Activated CD8-positive, alpha-beta memory T cell treated with anti-CD3 and anti-CD28 coated beads for 48 hours (primary cell): ENCODE data around the gene HGF.

ENCODE experiments used
- DNase-seq, 3 experiments: peaks; one replicate each; pipeline ENCODE4 v3.0.0-alpha.2; 2020; ENCODE audit warnings: low read depth in 2 of 3, low spot score in 2 of 3

HGF gene

DNA sequence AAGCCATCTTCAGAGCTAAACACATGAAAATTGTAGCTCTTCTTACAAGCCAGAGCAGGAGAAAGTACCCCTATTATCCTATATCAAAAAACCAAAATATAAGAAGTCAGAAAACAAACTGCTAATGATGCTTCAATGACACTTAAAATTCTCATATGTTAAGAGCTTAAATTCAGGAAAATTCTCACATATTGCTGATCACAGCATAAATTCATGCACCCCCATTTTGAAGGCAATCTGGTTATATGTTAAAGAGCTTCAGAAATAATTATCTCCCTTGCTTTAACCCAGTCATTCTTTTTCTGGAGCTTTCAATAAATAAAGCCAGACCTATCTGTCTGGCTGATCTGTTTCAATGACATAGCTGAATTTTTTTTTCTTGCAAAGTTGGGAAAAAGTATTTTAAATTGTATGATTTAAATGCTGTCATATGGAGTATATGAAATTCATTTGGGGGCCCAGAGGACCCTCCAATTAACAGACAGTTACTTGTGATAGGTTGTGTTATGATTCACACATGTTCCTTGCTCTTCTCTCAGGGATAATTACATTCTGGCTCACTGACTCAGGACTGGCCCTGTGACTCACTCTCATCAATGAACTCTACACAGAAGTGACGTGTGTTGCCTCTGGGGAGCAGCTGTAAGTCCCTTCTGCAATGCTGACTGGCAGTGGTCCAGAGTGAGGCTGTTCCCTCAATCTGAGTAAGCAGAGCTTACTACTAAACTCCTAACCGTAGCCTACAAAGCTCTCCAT lies 85.2 kb downstream of the HGF start:
- DNase-seq, result no peak

DNA sequence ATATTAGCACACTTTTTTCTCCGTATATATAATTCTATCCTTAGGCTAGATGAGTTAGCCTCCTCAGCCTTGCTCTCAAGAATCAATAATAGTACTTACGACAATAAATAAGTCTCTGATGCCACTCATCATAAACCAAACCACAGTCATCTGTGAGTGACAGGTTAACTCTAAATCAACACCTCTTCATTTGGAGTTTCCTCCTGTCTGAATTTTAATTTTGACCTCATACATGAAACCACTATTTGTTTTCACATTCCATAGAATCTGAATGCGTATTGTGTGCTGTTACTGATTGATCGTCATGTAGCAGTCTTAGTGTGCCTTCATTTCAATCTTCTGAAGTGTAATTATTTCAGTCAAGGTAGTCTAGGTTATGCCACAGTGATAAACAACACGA lies 85.8 kb downstream of the HGF start:
- no peak for DNase-seq

DNA sequence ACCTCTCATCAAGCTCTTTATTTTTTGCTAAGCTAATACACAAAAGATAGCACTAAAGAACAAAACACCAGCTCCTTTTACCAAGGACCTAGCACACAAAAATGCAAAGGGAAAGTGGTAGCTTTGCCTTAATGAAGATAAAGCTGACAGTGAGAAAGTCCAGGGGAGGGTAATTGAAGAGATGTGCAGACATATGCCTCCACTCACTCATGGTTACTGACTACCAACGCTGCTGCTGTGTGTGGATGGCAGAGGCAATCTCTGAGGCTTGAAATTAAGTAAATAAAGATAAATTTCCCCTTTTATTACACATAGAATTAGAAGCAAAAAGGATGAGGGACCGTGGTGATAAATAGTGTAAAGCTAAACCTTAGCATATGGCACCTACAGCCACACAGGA lies 87.0 kb downstream of the HGF start:
- no peak for DNase-seq

DNA sequence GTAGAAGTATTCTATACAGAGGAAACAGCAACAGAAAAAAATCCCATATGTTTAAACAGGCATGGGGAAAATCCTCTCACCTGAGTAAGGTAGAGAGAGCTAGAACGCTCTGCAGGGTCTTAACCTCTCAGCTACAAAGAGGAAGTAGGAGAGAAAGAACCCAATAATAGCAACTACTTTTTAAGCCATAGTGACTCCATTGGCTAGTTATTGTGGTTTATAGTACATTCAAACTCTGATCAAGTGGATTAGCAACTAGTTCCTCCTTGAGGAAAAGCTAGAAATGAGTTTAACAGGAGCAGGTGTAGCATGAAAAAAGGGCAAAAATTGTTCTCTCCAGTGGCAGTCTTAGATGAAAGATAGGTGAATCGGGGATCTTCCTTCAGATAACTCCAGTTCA lies 89.7 kb downstream of the HGF start:
- no peak for DNase-seq

DNA sequence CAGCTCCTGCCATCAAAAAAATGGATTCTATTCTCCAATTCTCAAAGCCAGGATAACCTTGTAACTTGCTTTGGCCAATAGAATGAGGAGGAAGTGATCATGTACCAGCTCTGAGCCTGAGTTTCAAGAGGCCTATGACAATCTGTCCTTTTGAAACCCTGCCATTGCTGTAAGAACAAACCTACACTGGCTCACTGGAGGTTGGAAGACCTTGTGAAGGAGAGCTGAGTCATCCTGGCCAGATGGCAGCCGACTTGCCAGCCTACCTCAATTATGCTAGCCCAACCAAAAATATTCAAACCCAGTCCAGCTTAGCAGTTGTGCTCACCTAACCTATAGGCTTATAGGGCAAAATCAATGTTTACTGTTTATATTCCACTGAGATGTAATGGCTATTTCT lies 93.0 kb downstream of the HGF start:
- DNase-seq, result no peak

DNA sequence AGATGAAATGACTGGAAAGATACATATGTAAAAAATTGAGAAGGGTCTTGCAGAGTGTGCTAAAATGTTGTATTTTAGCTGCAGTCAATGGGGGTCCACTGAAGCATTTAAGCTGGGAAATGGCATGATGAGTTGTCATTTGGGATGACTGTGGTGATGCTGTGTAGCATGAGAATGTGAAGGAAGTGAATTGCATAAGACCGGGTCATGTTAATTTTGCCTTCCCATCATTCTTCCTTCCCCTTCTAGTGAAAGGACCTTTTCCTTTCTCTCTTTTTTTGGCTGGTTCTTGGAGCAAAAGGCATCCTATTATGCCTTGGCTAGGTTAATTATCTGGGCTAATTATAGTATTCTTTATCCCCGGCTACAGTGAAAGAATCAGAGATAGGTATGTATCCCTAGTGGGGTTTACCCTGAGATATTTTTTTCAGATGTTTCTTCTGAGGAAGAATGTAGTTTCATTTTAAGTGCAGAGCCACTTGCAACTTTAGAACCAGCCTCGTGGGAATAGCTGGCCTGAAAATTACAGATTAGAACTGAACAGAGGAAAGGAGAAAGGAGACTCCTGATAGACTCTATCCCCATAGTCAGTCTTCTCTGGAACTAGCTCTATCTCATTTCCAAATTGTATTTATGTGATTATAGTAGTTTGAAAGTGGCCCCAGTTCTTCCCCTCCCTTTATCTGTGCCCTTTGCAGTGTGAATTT lies 93.6 kb downstream of the HGF start:
- DNase-seq, result no peak

DNA sequence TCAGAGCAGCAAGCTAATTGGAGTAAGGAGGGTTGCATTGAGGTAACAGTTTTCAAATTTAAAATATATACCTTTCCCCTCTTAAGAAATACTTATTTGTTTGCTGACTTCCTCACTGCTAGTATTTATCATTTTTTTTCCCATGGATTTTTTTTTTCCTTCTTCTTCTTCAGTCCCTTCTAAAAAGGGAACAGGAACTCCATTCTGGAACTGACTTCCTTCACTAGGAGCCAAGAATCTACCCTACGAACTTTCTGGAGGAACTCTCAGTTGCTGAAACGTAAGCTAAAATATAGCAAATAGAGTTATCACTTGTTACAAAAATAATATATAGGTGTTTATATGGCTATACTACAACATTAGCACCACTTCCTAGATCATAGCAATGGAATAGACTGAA lies 95.4 kb downstream of the HGF start:
- DNase-seq, result no peak

DNA sequence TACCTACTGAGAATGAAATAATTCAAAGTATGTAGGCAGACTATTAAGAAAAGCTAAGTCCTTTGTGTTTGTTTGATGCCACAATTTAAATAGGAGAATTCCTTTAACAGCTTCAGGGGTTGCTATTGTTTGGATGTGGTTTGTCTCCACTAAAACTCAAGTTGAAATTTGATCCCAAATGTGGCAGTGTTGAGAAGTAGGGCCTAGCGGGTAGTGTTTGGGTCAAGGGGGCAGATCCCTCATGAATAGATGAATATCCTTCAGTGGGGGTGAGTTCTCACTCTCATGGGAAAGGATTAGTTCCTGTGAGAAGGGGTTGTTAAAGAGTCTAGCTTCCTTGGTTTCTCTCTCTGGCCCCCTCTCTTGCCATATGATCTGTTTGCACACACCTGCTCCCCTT lies 97.0 kb downstream of the HGF start:
- no peak for DNase-seq

DNA sequence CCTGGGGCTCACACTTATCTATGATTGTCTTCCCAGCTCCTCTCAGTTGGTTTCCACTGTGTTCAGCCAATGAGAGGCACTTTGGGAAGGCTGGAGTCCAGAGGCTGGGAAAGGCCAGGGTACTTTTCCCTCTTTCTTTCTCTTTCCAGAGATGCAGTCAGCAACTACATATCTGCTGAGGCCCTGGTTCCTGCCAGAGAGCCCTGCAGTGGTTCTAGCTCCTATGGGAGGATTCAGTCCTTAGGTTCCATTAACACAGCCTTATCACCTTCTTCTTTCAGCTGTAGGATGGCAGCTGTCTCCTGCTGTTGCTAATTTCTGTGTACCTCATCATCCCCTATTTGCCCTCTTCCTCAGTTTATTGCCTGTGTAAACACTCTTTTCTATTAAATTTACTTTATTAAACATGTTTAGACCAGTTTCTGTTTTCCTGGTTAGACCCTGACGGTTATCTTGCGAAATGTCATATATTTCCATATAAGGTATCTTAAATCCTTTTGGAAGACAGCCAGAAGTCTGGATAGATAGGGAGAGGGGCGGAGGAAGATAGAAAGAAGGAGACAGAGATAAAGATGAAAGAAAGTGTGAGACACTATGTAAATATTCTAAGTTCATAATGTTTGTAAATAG lies 100.3 kb downstream of the HGF start:
- DNase-seq, result no peak

DNA sequence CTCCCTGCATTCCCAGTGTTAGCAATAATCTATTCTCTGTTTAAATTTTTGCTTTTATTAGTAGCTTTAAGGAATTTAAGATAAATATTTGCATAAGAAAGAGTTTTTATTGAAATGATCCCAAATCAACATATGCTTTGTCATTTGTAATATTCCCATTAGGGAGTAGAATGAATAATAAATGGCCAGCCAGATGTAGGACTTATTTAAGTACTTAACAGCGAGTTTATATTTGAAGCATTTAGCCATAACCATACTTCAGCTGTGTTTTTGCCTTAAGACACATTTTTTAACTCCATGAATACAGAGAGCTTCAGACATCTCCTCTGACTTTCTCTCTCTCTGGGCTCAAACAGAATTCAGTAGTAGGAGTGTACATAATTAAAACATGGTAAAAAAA lies 103.6 kb downstream of the HGF start:
- DNase-seq, result no peak

DNA sequence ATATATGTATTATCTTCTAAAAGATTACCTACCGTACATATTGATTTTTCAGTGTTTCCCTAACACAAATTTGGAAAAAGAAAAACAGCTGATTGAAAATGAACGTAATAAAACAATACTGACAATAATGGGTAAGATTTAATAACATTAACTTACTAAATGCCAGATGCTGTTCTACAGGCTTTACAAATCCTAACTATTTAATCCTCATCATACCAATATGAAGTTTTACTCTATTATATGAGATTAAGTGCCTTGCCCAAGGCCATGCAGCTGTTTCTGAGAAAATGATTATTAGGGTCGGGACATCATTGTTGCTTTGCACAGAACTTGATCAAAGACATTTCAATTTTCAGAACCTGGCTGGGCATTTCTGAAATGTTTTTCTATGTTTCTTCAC lies 104.6 kb downstream of the HGF start:
- no peak for DNase-seq

DNA sequence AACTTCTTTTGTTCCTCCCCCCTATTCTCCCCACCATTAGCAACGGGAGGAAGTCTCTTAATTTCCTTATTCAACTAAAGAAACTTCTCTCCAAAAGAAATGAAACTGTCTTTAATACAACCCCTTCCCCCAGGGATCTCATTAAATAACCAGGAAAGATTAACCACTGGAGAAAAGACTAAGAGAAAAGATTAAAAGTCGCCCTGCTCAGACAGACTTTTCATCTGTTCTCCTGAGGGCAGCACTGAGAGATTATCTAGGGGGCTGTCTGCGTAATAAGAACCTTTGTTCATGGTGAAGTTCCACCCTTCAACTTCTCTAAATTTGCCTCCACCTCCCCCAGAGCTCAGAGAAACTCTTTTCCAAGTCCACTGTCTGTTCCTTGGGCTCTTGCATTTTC lies 105.5 kb downstream of the HGF start:
- no peak for DNase-seq

DNA sequence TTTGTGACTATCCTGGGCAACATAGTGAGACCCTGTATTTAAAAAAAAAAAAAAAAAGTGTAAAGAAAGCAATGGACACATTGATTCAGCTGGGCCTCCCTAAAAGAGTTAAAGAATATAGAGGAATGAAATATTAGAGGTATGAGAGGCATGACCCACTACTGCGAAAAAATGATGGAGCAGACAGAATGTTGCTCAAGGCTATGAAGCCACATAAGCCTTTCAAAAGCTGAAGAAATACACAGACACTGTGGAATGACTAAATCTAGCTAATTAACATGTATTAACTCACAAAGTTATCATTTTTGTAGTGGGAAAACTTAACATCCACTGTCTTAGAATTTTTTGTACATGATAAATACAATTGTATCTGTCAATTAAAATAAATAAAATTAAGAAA lies 107.3 kb downstream of the HGF start:
- DNase-seq, result no peak

DNA sequence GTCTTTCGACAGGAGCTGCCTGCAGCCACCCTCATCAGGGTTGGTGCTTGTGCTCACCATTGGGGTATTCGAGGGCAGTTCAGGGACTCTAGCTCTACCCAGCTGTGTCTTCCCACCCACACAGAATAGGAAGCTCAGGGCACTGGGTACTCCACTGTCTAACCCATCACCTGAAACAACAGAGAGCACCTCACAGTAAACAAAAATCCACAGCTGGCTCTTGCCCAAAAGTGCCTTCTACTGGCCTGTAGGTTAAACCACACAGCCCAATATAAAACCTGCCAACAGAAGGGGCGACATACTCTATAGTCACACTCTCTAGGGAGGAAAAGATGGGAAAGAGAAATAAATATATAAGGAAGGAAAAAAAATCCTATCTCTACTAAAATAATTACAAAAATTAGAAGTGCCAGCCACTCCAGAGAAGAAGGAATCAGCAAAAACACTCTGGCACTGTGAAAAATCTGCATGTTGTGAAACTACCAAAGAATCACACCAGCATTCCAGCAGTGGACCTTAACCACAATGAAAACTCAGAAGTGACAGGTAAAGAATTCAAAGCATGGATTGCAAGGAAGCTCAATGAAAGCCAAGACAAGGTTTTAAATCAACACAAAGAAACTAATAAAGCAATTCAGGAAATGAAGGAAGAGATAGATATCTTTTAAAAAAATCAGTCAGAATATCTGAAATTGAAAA lies 110.0 kb downstream of the HGF start:
- DNase-seq, result no peak

DNA sequence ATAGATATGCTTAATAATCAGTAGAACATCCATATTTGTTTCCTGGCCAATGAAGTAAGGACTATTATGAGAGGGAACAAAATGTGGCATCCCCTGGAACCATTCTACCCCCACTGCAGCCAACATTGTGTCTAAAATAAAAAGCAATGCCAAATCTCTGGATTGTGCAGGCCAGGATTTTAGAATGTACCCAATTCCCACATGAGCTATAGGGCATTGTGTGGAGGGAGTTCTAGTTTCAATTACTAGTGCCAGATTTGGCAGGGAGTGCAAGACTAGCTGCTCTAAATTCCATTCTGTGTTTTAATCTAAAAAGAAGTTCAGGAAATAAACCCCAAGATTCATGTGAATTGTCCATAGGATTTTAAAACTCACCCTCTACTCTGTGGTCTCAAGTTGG lies 112.3 kb downstream of the HGF start:
- no peak for DNase-seq

DNA sequence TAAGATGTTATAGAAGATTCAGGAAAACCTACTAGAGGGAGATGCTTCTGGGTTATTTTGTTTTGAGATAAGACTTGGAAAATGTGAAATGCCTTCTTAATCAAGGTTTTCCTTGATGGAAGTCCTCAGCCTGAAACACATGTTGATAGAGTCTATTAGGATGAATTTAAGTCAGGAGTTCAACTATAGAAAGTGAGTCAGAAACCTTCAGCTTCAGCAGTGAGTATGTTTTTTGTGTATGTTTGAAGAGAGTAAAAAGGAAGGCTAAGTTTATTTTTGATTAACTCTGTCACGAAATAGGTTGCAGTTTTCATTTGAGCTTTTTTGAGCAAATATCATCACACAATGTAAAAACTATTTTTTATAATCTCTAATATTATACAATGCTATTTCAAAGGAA lies 114.6 kb downstream of the HGF start:
- no peak for DNase-seq

DNA sequence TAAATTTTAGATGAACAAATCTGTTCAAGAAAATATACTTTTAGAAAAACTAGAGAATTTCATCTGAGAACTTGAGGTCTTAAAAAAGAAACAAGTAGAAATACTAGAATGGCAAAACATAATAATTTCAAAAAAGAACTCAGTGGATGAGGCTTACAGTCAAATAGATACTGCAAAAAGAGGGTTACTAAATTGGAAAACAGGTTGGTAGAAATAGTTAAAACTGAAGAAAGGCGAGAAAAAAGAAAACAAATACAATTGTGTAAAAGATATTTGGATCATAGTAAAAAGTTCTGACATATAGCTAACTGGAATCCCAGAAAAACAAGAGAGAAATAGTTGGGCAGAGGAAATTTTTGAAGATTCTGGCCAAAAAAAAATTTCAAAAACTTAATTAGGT lies 117.6 kb downstream of the HGF start:
- no peak for DNase-seq
